C1 segment of cervical spinal cord (tissue), 14 donors: ENCODE results near the gene TEDC2.
A peak's percentile ranks its signal among the peaks of the same experiment; 100 is the strongest.

Experiments
- DNase-seq, 14 donors: peaks; one replicate each; lab custom pipeline; 2025; lab: John Stamatoyannopoulos, UW

Gene TEDC2

DNA sequence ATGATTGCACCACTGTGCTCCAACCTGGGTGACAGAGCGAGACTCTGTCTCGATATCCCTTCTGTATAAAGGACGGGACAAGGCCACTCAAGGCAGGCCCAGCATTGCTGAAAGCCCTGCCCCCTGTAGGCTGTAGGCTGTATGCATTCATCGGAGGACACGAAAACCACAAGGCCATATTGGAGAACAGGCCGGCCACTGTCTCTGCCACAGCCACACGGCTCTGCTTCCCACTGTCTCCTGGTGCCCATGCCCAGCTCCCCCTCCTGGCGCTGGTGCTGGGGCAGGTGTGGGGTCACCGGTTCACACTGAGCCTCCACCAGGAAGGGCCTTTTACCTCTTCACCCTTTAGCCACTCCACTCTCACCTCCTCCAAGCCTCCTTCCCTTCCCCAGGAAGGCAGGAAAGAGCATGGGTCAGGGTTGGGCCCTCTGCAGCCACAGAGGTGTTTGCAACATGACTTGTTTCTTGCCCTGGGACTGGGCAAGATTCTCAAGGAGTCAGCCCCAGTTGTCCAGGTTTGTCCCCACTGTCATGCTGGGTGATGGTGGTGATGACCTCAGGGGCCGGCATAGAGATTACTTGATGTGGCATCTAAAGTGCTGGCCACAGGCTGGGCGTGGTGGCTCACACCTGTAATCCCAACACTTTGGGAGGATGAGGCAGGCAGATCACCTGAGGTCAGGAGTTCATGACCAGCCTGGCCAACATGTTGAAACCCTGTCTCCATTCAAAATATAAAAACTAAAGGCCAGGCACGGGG is 5.9 kb downstream of the TEDC2 start:
- DNase-seq = no peak

DNA sequence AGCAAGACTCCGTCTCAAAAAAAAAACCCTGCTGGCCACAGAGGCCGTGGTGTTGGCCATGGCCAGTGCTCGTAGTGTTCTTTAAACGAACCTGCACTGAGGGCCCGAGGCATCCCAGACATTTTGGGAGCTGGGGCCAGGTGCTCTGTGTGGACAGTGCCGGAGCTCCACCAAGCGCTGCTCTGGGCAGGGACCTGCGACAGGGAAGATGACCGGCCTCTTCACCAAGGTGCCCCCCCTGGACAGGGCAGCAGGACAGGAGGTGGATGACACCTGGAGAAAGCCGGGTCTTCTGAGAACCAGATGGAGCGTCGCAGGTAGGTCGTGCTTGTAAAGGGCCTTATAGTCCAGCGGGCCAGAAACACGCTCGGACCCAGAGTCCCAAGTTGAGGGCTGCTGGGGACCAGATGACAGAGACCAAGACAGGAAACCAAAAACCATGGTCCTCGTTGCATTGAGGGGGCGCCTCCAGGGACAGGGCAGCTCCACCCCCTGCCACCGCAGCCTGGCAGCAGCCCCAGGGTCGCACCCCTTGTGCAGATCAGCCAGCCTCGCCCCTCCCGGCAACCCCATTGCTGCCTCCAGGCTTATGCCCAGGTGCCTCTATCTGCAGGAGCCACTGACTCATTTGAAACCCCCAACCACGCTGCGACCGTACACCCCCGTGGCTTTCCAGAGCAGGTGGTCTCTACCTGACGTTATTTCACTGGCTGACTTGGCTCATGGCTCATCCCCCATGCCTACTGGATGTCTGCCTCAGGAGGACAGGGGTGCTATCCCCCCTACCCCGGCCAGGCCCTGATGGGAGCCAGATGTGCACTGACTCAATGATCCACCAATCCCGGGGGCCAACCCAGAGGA is 7.0 kb downstream of the TEDC2 start:
- no peak for DNase-seq

DNA sequence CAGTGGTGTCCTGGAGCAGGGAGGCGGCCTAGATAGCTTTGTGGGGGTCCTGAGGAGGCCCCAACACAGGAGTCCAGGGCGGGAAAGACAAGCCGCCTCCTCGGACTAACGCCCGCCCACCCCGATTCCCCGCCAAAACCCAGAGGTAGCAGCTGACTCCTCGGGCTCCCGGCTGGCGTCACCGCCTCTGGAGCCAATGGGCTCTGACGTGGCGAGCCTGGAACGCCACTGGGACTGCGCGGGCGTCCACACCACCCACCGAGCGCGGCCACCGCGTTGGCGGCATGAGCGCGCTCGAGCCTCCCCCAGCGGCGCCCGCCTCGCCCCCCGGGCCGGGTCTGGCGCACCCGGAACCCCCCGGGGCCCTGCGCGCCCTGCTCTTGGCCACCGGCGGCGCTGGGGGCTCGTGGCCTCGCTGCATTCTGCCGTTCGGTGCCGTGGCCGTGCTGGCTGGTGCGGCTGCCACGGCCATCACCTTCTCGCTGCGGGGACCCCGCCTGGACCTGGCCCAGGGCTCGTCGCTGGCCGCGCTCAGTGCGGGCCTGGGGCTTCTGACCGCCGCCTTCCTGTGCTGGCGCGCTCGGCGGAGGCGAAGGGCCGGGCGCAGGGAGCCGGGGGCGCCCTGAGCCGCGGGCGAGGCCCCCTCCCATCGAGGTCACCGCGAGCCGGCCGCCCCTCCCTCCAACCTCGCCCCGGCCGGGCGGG is 7.8 kb downstream of the TEDC2 start:
- peak in 10 of 14 donors; percentile 22 to 64 (median 42) for DNase-seq

DNA sequence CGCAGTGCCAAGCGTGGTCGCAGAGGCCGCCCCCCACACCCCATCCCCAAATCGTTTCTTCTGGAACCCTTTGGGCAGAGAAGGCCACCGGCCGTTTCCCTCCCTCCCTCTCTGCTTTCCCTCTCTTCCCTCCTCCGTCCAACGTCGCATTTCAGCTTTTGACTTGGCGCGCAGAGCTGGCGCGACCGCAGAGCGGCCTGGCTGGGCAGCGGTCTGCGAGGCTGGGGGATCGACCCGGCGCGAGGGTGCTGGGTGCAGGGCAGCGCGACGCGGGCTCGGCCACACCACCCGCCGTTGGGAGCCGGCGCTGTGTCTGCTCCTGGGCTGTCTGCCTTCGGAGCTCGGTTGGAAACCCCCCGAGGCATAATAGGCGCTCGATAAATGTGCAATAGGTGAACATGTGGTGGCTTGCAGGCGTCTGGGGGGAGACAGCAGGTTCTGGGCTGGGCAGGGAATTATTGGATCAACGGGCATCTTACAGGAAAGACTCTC is 8.4 kb downstream of the TEDC2 start:
- peak in 4 of 14 donors; percentile 33 to 64 (median 34) for DNase-seq

DNA sequence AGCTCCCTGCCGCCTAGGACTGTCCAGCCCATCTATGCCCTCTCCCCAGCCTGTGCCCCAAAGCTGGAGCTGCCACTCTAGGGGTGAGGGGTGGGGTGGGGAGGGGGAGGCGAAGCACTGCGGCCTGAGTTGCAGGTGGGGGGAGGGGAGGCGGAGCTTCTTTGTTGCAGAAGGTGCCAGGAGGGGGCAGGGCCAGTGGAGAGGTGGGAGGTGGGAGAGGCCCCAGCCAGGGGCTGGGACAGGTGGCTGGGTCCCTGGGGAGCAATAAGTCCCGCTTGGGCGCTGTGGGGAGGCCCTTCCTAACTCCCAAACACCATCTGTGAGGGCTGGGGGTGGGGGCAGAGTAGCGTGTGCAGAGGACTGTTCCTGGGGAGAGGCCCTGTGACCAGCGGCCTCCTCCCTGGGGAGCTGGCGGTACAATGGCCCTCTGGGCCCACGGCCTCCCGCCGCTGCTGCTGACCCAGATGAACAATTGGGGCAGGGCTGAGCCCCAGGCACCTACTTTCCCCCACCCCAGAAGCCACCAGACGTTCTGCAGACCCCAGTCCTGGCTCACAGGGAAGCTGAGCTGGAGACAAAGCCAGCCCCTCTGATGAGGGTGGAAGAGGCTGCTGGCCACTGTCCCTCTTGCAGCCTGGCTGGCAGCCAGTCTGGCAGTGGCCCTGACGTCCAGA is 9.0 kb downstream of the TEDC2 start:
- DNase-seq = peak in 8 of 14 donors; percentile 49 to 75 (median 59)

DNA sequence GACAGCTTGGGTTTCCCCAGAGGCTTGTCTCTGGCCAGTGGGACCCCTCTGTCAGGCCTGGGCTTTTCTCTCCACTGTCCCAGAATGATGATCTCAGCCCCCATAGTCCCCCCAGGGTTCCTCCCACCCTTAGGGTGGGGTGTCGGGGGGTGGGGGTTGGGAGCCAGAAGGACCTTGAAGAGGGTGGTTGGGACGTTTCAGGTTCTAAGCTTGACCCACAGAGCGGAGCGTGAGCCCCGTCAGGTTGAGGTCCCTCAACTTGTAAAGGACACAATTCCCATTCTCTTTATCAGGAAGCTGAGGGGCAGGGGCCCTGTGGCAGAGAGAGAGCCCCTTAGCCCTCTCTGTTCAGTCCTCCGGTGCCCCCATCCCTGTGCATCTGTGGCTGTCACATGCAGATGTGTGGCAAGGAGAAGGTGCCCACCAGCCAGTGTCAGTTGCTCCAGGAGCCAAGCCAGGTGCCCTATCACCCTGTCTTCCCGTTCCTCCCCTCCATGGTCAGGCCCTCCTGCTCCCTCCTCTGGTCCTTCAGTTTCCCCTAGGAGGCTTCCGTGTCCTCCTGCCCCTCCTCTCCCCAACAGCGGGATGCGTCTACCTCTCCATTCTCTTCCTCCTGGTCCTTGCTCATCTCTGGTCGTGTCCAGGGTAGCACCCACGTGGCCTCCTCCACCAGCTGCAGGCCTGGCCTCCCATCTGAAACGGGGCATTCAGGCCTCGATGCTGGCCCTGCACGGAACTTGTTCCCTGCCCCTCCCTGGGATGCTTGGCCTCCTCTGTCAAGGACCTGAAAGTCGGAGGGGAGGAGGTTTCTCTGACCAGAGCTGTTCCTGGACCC is 9.7 kb downstream of the TEDC2 start:
- DNase-seq = no peak

DNA sequence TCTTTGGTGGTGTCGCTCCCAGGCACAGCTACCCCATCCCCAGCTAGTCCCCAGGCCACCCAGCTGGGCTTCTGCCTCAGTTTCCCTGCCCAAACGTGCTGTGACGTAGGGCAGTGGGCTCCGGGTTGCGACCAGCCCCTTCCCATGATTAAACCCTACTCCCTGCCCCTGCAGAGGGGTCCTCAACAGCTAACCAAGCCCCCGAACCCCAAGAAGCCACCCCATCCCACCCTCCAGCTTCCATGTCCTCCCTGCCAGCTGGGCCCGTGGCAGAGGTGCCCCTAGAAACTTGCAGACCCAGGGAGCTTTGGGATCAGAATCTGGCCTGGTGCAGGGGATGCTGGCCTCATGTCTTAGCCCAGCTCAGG is 10.3 kb downstream of the TEDC2 start:
- no peak for DNase-seq

DNA sequence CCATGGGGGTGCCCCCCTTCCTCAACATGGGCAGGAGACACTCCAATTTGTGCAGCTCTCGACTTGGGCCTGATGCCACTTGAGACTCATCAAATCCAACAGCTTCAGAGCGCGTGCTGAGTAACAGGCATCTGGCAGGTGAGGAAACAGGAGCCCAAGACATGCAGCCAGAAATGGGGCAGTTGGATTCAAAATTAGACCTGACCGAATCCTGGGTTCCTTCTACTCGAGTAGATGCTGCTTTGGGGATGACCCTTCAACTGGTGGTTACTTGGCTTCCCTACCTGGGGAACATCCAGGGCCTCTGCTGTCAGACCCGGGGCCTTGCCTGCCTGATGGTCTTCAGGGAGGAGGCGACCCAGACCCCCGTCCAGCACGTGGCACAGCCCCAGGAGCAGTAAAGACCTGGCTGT is 10.7 kb downstream of the TEDC2 start:
- DNase-seq = no peak

DNA sequence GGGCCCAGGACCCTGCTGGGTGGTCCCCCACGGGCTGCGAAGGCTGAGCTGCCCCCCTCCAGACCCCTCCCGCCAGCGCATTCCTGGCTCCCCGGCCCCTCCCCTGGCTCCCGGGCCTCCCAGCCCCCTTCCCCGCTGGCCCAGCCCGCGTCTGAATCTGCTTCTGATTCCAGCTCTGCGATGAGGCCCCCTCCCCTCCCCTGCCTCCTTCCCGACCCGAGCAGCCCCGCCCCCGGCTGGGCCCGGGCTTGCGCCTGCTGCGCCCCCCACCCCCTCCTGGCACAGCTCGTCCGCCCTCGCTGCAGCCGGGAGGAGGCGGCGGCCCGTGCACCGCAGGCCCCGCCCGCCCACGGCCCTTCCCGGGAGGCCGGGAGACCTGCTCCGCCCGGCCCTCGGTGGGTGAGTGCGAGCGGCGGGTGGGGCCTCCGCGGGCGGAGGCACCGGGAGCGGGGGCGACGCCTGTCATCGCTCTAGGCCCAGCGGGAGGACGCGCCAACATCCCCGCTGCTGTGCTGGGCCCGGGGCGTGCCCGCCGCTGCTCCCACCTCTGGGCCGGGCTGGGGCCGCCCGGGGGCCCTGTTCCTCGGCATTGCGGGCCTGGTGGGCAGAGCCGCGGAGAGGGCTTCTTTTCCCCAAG is 11.2 kb downstream of the TEDC2 start, which contains the start of gene NTN3:
NTN3 (plus strand) TSS at position 282 of the 637 bp plus-strand sequence. CDS start 405 bp downstream, outside the sequence.
- DNase-seq = peak in 1 of 14 donors; percentile 25

DNA sequence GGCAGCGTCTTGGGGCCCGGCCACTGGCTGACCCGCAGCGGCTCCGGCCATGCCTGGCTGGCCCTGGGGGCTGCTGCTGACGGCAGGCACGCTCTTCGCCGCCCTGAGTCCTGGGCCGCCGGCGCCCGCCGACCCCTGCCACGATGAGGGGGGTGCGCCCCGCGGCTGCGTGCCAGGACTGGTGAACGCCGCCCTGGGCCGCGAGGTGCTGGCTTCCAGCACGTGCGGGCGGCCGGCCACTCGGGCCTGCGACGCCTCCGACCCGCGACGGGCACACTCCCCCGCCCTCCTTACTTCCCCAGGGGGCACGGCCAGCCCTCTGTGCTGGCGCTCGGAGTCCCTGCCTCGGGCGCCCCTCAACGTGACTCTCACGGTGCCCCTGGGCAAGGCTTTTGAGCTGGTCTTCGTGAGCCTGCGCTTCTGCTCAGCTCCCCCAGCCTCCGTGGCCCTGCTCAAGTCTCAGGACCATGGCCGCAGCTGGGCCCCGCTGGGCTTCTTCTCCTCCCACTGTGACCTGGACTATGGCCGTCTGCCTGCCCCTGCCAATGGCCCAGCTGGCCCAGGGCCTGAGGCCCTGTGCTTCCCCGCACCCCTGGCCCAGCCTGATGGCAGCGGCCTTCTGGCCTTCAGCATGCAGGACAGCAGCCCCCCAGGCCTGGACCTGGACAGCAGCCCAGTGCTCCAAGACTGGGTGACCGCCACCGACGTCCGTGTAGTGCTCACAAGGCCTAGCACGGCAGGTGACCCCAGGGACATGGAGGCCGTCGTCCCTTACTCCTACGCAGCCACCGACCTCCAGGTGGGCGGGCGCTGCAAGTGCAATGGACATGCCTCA is 12.0 kb downstream of the TEDC2 start:
- no peak for DNase-seq

DNA sequence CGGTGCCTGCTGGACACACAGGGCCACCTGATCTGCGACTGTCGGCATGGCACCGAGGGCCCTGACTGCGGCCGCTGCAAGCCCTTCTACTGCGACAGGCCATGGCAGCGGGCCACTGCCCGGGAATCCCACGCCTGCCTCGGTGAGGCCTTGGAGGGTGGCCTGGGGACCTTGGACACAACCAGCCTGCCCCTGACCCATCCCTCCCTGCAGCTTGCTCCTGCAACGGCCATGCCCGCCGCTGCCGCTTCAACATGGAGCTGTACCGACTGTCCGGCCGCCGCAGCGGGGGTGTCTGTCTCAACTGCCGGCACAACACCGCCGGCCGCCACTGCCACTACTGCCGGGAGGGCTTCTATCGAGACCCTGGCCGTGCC is 12.6 kb downstream of the TEDC2 start:
- no peak for DNase-seq

DNA sequence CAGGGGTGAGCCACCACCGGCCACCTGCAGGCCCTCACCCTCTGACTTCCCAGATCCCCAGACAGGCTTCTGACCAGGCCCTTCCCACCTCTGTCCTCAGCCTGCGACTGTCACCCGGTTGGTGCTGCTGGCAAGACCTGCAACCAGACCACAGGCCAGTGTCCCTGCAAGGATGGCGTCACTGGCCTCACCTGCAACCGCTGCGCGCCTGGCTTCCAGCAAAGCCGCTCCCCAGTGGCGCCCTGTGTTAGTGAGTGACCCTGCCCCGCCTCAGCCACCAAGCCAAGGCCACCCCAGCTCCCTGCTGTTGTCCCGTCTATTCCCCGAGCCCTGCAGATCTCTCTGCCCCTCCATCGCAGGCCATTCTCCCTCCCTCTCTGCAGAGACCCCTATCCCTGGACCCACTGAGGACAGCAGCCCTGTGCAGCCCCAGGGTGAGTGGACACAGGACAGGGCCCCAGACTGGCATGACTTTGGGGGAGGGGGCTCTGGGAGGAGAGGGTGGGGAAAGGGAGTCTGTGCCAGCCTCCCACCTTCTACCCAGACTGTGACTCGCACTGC is 13.1 kb downstream of the TEDC2 start:
- no peak for DNase-seq

DNA sequence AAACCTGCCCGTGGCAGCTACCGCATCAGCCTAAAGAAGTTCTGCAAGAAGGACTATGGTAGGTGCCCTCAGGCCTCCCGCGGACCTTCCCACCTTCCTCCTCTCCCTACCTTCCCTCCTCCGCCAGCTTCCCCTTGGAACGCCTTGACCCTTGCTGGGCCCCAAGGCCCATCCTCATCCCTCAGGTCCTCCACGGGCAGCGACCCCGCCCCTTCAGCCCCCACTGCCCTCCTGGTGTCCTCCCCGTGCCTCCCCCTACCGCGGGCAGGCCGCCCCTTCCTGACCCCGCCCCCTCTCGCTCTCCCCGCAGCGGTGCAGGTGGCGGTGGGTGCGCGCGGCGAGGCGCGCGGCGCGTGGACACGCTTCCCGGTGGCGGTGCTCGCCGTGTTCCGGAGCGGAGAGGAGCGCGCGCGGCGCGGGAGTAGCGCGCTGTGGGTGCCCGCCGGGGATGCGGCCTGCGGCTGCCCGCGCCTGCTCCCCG is 13.6 kb downstream of the TEDC2 start:
- DNase-seq = no peak

DNA sequence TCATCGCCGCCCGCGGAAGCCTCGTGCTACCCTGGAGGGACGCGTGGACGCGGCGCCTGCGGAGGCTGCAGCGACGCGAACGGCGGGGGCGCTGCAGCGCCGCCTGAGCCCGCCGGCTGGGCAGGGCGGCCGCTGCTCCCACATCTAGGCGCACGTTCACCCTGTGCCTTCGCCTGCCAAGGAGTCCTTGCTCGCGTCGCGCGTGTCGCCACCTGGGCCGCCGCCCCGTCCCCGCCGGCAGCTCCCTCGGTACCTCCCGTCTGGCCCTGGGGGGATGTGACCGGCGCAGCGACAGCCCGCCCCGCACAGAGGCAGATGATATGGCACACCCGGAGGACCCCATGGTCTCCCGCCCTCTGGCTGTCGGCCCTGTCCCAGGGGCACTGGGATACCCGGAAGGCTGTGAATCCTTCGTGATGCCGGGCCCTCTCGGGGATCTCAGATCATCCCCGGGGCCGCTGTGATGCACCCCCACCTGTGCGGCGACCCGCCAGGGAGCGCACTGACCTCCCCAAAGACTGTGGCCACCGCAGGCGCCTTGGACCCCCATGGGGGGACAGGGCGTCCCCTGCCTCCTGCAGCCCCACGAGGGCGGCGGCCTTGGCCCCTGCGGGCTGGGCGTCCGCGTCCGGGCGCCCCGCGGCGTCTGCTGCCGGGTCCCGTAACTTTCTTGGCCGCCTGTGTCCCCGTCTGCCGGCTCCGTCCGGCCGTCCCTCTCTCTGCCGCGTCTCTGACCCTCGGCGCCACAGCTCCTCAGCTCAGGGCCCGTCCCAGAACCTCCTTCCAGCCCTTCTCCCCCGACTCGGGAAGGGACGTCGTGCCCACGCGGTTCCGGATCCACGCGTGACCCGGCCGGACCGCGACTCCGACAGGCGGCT is 14.3 kb downstream of the TEDC2 start:
- DNase-seq = peak in 8 of 14 donors; percentile 13 to 57 (median 36)

DNA sequence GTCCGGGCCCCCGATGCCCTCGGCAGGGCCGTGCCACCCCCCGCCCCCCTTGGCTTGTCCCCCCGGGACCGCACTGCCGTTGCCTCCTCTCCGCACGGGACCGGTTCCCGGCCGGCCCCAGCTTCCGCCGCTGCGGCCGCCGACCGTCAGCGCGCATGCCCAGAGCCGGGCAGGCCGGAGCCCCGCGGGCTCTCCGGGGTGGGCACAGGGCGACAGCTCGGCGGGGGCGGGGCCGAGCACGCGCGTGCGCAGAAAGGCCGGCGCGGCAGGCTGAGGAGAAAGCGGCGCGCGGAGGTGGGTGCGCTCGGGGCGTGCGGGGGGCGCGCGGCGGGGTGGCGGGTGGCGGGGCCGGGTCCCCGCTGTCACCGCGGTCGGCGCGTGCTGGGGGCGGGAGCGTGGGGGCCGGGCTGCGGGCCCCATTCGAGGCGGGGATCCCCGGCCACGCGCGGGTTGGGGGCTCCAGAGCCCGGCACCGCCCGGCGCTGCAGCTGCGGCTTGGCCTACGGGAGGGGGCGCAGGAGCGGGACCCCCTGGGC is 15.0 kb downstream of the TEDC2 start, which contains the start of gene TBC1D24:
TBC1D24 (plus strand) TSS at position 251 of the 536 bp plus-strand sequence. CDS start 21,022 bp downstream, outside the sequence.
- DNase-seq = peak in 12 of 14 donors; percentile 65 to 93 (median 77)

DNA sequence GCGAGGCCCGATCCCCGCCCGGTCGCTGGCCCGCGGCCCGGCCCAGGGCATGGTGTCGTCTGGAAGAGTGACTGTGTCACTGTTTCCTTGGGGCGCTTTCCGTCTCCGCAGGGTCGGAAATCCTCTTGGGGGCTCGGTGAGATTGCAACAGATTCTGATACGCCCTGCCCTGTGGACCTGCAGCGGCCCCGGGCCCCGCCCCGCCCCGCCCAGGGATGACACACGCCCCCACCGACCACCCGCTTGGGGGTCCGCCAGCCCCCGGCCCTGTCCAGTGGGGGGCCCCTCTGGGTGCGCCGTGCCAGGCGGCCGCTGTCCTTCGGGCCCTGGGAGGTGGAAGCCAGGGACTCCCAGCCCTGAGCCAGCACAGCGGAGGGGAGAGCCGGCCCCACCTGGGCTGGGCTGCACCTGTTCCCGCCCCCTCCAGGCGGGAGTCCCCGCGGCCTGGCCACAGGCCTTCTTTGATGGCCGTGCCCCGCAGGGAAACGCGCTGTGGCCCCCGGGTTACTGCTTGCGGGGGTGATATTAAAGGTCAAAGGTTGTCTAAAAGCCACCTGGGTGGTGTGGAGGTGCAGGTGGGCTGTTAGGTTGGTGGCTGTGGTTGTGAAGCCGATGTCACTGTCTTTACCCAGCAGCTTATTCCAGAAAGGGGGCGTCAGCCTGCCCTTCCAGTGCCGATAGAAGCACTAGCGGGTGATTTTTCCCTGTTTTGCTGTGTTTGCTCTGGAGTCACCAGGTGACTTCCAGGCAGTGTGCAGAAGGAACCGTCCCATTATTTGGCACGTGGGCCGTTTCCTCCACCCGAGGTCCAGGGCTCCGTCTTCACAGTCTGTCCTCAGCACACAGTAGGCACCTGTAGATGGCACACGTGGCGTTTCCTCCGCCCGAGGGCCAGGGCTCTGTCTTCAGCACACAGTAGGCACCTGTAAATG is 15.8 kb downstream of the TEDC2 start:
- DNase-seq = no peak
